Lung (tissue), 12 donors: Measurements from ENCODE around the gene CXCR5. TPM values are rescaled to one million over a fixed set of nuclear protein-coding genes. Genes with fewer than 3 reads are reported as not detected.

Source experiments
- ATAC-seq: fragments of 200-7000 bp; cut with Tn5 transposase; one replicate; pipeline ENCODE4 v1.9.1; 2020; ENCODE audit warnings: moderate number of reproducible peaks; ENCODE audit not compliant: insufficient read depth, low FRiP score
- DNase-seq, 3 donors: peaks; one replicate each; pipeline ENCODE4 v3.0.0-alpha.2; 2013 to 2017
- H3K27ac ChIP-seq, 2 donors: one replicate each; pipeline ENCODE4 v1.5.1; 2013; ENCODE audit warnings: mild to moderate bottlenecking in 2 of 2, moderate library complexity in 2 of 2, control low read depth in 1 of 2, inconsistent platforms in 1 of 2, low read depth in 1 of 2, low read length in 1 of 2
- H3K27me3 ChIP-seq, 3 donors: one replicate each; pipeline ENCODE4 v1.5.1; 2013; ENCODE audit warnings: low read length in 2 of 3; ENCODE audit not compliant: control insufficient read depth in 3 of 3, insufficient read depth in 3 of 3
- H3K36me3 ChIP-seq, 4 donors: one replicate each; pipeline ENCODE4 v1.5.1; 2013; ENCODE audit warnings: low read length in 4 of 4, mild to moderate bottlenecking in 1 of 4, moderate library complexity in 1 of 4; ENCODE audit not compliant: control insufficient read depth in 4 of 4, insufficient read depth in 4 of 4
- H3K4me1 ChIP-seq, 5 donors: one replicate each; pipeline ENCODE4 v1.5.1; 2013; ENCODE audit warnings: low read length in 5 of 5, mild to moderate bottlenecking in 2 of 5, moderate library complexity in 1 of 5; ENCODE audit not compliant: control insufficient read depth in 5 of 5, insufficient read depth in 5 of 5
- H3K4me3 ChIP-seq: one replicate; pipeline ENCODE4 v1.5.1; 2013; ENCODE audit warnings: mild to moderate bottlenecking, control low read depth, moderate library complexity
- H3K9ac ChIP-seq, 2 donors: one replicate each; pipeline ENCODE4 v1.5.1; 2013; ENCODE audit warnings: low read length in 2 of 2, control low read depth in 1 of 2; ENCODE audit not compliant: insufficient read depth in 1 of 2
- H3K9me3 ChIP-seq, 4 donors: one replicate each; pipeline ENCODE4 v1.5.1; 2013; ENCODE audit warnings: low read length in 3 of 4, mild to moderate bottlenecking in 1 of 4, moderate library complexity in 1 of 4; ENCODE audit not compliant: control insufficient read depth in 4 of 4, insufficient read depth in 3 of 4
- WGBS, 2 donors: extraction: QIAGEN DNeasy Blood & Tissue Kit; methylation state at CpG; one replicate each; pipeline ENCODE4 v1.1.7; 2013; 5-methylcytosine and 5-hydroxymethylcytosine counted together
- polyA plus RNA-seq, 2 donors: library from polyadenylated mRNA; stranded (reverse); fragments of 200-250 nt; gene quantifications; one replicate each; pipeline ENCODE4 v1.2.1, GENCODE V29; 2013
- total RNA-seq, 2 donors: library from RNA; depleted of rRNA in 1 of 2; stranded (reverse); fragments of >200 nt in 1 of 2; gene quantifications; one replicate each; pipeline ENCODE4 v1.2.1, GENCODE V29; 2014 to 2021
- TF ChIP-seq, protein P1 (sequence below): IDR thresholded peaks from 2 replicates; pipeline ENCODE4 v1.5.1; 2012; ENCODE audit warnings: mild to moderate bottlenecking; ENCODE audit errors: control extremely low read depth, extremely low read depth
- donor health status: control.
- donor health status: control.
- donor health status: Bipolar disorder and iron deficiency.
- donor health status: healthy.
- donor health status: DM: yes; HTN: yes; CAD: no.

Gene CXCR5
- total and polyA plus RNA-seq, 4 donors, result 0.16 to 0.65 (median 0.48) TPM; not detected in 1

DNA sequence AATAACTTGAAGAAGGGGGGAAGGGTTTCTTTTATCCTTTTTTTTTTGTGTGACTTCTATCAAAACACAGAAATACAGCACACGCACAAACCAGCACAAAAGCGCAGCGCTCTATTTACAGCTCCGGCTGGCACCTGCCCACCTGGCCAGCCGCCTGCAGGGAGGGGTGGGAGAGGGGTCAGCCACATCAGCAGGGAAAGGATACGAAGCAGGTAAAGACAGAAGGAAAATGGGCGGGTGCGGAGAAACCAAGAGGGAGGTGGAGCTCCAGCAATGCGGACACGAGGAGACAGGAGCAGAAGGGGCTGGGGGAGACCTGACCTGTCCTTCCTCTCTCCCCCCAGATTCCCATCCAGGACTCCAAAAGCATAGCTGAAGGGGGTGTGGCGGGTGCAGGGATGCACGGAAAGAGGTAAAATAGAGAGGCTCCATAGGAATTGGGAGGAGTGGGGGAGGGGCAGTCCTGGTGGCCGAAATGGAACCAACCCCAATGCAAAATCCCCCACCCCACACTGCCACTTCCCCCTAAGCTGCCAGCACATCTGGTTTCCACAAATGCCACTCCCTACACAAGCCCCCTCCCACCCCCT is 14.1 kb downstream of the CXCR5 start:
- Histone ChIP-seq H3K27ac (no peak overlapping the region), H3K36me3 (peaks cover 8 to 56% (median 31%) of the 10 kb centered on the region in 4 donors), H3K4me3 (no peak overlapping the region), H3K4me1 (peaks cover 0 to 14% (median 0%) of the 10 kb centered on the region in 5 donors), H3K27me3 (no peaks in the 10 kb centered on the region), H3K9me3 (no peaks in the 10 kb centered on the region), H3K9ac (no peak overlapping the region)
- TF ChIP-seq, protein P1, sequence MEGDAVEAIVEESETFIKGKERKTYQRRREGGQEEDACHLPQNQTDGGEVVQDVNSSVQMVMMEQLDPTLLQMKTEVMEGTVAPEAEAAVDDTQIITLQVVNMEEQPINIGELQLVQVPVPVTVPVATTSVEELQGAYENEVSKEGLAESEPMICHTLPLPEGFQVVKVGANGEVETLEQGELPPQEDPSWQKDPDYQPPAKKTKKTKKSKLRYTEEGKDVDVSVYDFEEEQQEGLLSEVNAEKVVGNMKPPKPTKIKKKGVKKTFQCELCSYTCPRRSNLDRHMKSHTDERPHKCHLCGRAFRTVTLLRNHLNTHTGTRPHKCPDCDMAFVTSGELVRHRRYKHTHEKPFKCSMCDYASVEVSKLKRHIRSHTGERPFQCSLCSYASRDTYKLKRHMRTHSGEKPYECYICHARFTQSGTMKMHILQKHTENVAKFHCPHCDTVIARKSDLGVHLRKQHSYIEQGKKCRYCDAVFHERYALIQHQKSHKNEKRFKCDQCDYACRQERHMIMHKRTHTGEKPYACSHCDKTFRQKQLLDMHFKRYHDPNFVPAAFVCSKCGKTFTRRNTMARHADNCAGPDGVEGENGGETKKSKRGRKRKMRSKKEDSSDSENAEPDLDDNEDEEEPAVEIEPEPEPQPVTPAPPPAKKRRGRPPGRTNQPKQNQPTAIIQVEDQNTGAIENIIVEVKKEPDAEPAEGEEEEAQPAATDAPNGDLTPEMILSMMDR, result no peak
- DNase-seq, result no peak
- 88 to 94% methylated on average over 12 to 13 of the region's 13 CpGs for WGBS, 2 donors
- ATAC-seq, result no peak

DNA sequence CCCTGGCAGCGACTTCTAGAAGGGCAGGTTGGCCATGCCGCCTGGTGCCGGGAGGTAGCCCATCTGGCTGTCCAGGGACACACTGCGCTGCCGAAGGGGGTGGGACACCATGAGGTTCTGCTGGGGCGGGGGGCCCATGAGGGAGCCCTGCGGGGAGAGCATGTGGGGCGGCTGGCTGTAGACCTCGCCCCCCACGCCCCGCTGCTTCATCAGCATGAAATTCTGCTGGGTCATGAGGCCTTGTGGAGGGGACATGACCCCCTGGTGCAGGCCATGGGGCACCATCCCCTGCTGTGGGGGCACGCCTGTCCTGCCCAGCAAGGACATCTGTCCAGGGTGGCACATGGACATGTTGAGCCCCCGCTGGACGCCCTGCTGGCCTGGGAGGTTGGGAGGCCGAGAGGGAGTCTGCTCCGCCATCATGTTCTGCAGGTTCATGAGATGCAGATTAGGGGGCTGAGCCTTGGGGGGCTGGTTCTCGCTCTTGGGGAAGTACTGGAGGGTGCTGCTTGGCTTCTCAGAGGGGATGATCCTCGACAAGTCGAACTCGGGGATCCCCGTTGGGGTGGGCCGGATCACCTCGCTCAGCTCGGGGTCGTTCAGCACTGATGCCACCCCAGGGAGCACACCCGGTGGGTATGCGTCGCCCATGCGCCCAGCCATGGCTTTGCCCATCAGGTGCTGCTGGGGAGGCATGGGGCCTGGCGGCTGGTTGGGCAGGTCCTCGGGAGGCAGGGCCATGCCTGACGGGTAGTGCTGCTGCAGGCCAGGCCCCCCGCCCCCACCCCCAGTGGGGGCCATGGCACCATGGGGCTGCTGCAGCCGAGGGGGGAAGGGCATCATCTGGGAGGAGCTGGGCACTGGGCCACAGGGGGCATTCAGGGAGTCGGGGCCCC is 15.0 kb downstream of the CXCR5 start:
- Histone ChIP-seq H3K9me3 (no peaks in the 10 kb centered on the region), H3K4me1 (peaks cover 0 to 14% (median 0%) of the 10 kb centered on the region in 5 donors), H3K4me3 (no peak overlapping the region), H3K9ac (no peak overlapping the region), H3K36me3 (peaks cover 12 to 65% (median 36%) of the 10 kb centered on the region in 4 donors), H3K27ac (no peak overlapping the region), H3K27me3 (no peaks in the 10 kb centered on the region)
- no peak for DNase-seq
- WGBS, 2 donors, result 93 to 94% methylated on average over 35 of the region's 35 CpGs
- TF ChIP-seq, protein P1, result no peak
- ATAC-seq, result no peak

DNA sequence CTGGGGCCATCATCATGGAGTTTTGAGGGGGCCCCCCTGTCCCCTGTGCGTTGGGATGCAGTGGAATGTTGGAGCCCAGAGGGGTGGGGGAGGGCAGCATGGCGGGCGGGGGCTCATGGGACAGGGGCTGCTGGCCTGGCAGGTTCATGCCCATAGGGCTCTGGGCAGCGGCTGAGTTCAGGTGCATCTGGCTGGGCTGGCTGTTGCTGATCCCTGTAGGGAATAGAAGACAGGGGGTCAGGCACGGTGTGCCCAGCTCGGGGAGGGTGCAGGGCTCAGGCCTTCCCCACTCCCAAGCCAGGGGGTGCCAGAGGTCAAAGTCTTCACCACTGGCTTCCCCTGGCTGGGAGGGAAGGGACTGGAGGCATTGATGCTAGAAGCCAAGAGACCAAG is 15.6 kb downstream of the CXCR5 start:
- peaks cover 15 to 65% (median 40%) of the 10 kb centered on the region in 4 donors for H3K36me3 ChIP-seq
- TF ChIP-seq, protein P1, result no peak
- no peak for ATAC-seq

More for the DNA sequence above, 15.6 kb downstream of the CXCR5 start:
- H3K27ac ChIP-seq, result no peak overlapping the region
- no peak overlapping the region for H3K4me3 ChIP-seq
- WGBS, 2 donors, result 81 to 96% methylated on average over 6 of the region's 6 CpGs
- no peak for DNase-seq
- peaks cover 0 to 14% (median 0%) of the 10 kb centered on the region in 5 donors for H3K4me1 ChIP-seq
- H3K27me3 ChIP-seq, result no peaks in the 10 kb centered on the region
- no peak overlapping the region for H3K9ac ChIP-seq
- no peaks in the 10 kb centered on the region for H3K9me3 ChIP-seq
